GM21717 (cell line): Measurements from ENCODE around the gene IFI30.

Source experiments
- ATAC-seq: cut with Tn5 transposase; IDR thresholded peaks from one replicate; pipeline ENCODE4 v1.9.1; 2021; ENCODE audit warnings: mild to moderate bottlenecking, moderate library complexity; ENCODE audit not compliant: unreplicated experiment

Gene IFI30

DNA sequence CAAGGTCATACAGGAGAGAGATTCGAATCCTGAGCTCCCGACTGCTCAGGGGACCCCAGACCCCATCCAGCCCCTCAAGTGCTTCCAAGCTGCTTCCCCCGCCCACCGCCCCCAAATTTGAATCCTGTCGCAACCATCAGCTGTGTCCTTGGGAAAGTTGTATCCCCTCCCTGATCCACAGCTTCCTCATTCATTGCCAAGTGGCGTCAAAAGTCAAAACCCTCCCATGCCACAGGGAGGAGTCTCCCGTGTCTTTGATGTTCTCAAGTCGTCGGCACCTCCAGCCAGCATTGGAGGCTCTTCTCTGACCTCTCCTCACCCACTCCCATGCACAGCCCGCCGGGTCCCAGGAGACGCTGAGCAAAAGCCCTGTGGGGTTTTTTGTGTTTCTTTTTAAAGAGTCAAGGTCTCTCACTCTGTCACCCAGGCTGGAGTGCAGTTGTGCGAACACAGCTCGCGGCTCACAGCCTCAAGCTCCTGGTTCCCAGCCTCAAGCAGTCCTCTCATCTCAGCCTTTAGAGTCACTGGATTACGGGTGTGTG is 2.8 kb upstream of the IFI30 start:
- no peak for ATAC-seq

DNA sequence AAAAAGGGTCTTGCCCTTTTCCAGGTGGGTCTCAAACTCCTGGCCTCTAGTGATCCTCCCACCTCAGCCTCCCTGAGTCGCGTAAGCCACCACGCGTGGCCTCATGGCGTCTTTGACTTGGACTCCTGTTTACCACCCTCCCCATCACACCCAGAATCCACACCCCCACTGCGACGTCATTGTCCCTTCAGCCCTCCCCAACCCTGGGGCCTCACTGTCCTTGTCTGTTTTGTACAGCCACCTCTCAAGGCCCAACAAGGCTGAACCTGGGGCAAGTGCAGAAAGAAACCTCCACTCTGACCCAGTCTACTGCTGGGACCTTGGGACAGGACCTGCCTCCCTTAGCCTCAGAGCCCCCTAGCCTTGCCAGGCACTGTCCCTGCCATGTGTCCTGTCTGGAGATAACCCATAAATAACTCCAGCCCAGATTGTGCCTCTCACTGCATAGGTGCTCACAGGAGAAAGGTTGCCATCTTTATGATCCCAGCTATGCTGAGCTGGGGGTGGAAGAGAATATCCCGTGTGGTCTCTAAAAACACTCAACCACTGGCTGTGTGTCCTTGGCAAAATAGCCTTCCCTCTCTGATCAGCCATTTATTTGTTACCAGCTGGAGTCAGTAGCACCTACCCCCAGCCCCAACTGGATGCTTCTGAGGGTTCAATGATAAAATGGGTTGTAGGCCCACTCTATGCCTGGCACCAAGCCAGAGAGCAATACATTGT is 1.8 kb upstream of the IFI30 start:
- ATAC-seq, result no peak

GRCh38 chr19:18172331-18173053 is 1.1 kb upstream of the IFI30 start:
- no peak for ATAC-seq

- peak; percentile 21 for ATAC-seq
Measured at GRCh38 chr19:18173054-18173571, 500 bp upstream of the IFI30 start.

DNA sequence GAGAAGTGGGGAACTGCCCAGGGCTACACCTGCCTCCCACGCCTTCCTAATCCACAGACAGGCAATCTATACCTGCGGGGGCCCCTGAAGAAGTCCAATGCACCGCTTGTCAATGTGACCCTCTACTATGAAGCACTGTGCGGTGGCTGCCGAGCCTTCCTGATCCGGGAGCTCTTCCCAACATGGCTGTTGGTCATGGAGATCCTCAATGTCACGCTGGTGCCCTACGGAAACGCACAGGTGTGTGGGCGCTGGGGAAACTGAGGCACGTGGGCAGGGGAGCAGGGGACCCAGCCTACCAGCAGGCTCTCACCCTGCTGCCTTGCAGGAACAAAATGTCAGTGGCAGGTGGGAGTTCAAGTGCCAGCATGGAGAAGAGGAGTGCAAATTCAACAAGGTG is 1.4 kb downstream of the IFI30 start:
- no peak for ATAC-seq

DNA sequence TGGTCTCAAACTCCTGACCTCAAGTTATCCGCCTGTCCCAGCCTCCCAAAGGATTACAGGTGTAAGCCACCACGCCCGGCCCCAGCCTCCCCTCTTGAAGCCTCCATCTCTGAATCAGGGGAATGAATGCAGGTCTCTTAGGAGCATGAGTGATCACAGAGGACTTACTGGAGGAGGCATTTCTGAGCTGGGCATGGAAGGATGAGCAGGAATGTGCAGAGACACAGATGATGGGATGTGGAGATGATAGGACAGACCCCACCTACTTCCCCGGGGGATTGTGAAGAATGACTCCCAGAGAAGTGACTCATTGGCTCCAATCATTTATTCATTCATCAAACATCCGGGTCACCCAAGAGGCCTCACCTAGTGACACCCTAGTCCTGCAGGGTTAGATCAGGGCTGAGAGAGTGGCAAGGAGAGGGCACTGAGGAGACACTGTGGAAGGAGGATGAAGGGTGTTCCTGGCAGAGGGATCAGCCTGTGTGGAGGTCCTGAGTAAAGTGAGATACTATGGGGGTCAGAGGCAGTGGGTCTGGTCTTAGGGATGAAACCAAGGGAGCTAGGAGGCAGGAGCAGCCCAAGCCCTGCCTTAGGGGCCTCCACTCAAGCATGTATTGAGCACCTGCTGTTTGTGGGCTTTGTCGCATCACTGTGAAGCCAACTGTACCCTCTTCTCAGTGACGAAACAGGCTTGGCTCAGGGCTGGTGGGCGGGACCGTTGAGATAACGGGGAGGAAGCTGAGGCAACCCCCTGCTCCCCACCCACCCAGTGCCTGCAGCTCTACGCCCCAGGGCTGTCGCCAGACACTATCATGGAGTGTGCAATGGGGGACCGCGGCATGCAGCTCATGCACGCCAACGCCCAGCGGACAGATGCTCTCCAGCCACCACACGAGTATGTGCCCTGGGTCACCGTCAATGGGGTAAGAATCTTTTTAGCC is 3.0 kb downstream of the IFI30 start:
- no peak for ATAC-seq

- no peak for ATAC-seq
Measured at GRCh38 chr19:18179957-18180356, 6.3 kb downstream of the IFI30 start.

DNA sequence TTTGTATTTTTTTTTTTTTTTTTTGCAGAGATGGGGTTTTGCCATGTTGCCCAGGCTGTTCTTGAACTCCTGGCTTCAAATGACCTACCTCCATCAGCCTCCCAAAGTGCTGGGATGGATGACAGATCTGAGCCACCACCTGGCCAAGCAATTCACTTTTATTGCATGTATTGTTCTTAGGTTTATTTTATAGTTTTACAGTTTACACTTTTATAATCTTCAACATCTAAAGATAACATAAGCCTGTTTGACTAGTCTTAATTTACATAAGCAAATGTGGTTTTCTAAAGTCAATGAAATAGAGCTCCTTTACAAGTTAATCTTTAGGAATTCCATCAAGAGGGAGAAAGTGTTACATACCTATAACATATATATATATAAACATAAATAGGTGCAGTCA is 9.9 kb downstream of the IFI30 start:
- ATAC-seq, result no peak

- no peak for ATAC-seq
Measured at GRCh38 chr19:18185538-18185937, 11.9 kb downstream of the IFI30 start.

- ATAC-seq, result no peak
Measured at GRCh38 chr19:18190278-18190677, 16.7 kb downstream of the IFI30 start.

GRCh38 chr19:18191640-18192062 is 18.0 kb downstream of the IFI30 start:
- no peak for ATAC-seq

- peak; percentile 69 for ATAC-seq
Measured at GRCh38 chr19:18192673-18193387, 19.2 kb downstream of the IFI30 start, which contains the start of gene MPV17L2. Gene MPV17L2, plus strand, starts transcription at chr19:18193218. Its CDS starts 64 bp downstream, at chr19:18193282.

- ATAC-seq, result peak; percentile 1
Measured at GRCh38 chr19:18193388-18194180, 20.0 kb downstream of the IFI30 start.

DNA sequence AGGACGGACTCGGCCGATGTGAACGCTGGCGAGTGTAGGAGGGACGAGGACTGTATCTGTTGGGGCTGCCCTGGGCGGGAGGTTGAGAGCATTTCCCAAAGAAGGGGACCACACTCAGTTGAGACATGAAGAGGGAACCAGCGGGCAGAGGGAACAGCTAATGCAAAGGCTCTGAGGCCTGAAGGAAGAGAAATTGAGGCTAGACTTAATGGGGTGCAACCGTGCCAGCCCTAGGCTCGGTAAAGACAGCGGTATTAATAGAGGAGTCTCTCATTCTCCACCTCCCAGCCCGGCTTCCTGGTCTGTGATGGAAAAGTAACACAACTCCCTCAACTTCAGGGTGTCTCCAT is 20.5 kb downstream of the IFI30 start:
- ATAC-seq, result no peak

DNA sequence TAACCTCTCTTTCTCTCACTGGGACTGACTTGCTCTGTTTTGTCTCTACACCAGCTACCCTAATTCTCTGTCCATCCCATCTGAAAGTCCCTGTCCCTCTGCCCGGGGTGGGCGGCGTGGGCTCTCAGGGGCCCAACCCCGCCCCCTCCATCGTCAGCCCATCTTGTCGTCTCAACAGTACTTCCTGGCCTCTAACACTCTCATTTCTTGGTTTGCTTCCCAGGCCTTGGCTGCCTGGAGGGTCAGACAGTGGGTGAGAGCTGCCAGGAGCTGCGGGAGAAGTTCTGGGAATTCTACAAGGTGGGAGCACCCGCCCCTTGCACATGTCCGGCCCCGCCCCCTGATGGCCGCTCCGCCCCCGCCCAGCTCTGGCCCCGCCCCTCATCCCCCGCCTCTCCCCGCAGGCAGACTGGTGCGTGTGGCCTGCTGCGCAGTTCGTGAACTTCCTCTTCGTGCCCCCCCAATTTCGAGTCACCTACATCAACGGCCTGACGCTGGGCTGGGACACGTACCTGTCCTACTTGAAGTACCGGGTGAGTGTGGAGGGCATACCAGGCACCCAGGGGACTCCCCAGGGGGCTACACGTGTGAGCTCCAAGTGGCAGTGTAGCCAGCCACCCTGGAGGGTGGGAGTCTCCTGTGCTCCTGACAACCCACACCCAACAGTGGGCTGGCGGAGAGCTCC is 21.1 kb downstream of the IFI30 start:
- ATAC-seq, result no peak

DNA sequence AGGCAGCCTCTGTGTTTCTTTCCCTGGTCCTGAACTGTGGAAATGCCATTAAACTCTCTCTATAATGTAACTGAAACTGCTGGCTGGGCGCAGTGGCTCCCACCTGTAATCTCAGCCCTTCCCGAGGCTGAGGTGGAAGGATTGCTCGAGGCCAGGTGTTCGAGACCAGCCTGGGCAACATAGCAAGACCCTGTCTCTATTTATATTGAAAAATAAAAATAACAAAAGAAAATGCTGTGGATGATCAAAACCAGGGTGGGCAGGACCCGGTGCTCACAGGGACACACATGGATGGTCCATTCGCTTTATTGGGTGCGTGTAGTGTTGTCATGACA is 22.9 kb downstream of the IFI30 start:
- ATAC-seq, result no peak

GRCh38 chr19:18197306-18197705 is 23.7 kb downstream of the IFI30 start:
- ATAC-seq, result no peak

GRCh38 chr19:18197941-18198340 is 24.3 kb downstream of the IFI30 start:
- ATAC-seq, result no peak

- no peak for ATAC-seq
Measured at GRCh38 chr19:18198374-18198773, 24.8 kb downstream of the IFI30 start.
